GM20000 (cell line): Measurements from ENCODE around the gene SLC37A1.

Experiments
- DNase-seq: peaks from one replicate; pipeline ENCODE4 v3.0.0; 2012; ENCODE audit warnings: low spot score
- CTCF ChIP-seq: IDR thresholded peaks from 2 replicates; pipeline ENCODE4 v1.5.1; 2012; ENCODE audit warnings: mild to moderate bottlenecking, control low read depth; ENCODE audit errors: extremely low read depth, missing control alignments

The SLC37A1 gene

GRCh38 chr21:42571391-42572150, 57.9 kb downstream of the SLC37A1 start:
- DNase-seq = no peak
- no peak for TF ChIP-seq CTCF

GRCh38 chr21:42572906-42573495, 59.3 kb downstream of the SLC37A1 start:
- DNase-seq = no peak
- no peak for TF ChIP-seq CTCF

GRCh38 chr21:42574234-42575027, 60.8 kb downstream of the SLC37A1 start:
- no peak for DNase-seq
- TF ChIP-seq CTCF = no peak

- no peak for TF ChIP-seq CTCF
- DNase-seq = no peak
These were observed 61.5 kb downstream of the SLC37A1 start for GRCh38 chr21:42575111-42575510.

- TF ChIP-seq CTCF = no peak
- no peak for DNase-seq
These were observed 63.0 kb downstream of the SLC37A1 start for GRCh38 chr21:42576639-42577038.

GRCh38 chr21:42578034-42578433, 64.4 kb downstream of the SLC37A1 start:
- no peak for TF ChIP-seq CTCF
- DNase-seq = no peak
